Activated naive CD8-positive, alpha-beta T cell treated with anti-CD3 and anti-CD28 coated beads, Interleukin-2, amount 10 ng/mL, durations not matched to agents 7 days and 5 days (primary cell): ENCODE data around the gene FES. TPM values are rescaled to one million over a fixed set of nuclear protein-coding genes. Genes with fewer than 3 reads are reported as not detected.
"Not testable (repeated sequence)": the region's sequence is repeated elsewhere in the genome, so short reads cannot be mapped to it uniquely, and the experiment has no call there.

Experiments used
- ATAC-seq: fragments of 150-1000 bp; cut with Tn5 transposase; one replicate; pipeline ENCODE4 v1.10.0; 2021; ENCODE audit warnings: low read depth, moderate library complexity
- POLR2A ChIA-PET: fragments of 350-600 bp; sonication (Branson Sonifier 250); formaldehyde crosslinking; loops from one replicate; lab custom pipeline; 2021; ENCODE audit warnings: antibody characterized with exemption; lab: Charles Lee
- DNase-seq: peaks from one replicate; pipeline ENCODE4 v3.0.0; 2021
- H3K27ac Mint-ChIP-seq: one replicate; pipeline ENCODE4 v1.8.0; 2022; ENCODE audit warnings: mild to moderate bottlenecking, mixed read lengths
- H3K27me3 Mint-ChIP-seq: one replicate; pipeline ENCODE4 v1.8.0; 2022; ENCODE audit warnings: mild to moderate bottlenecking, moderate library complexity, mixed read lengths
- H3K36me3 Mint-ChIP-seq: one replicate; pipeline ENCODE4 v1.8.0; 2021; ENCODE audit warnings: mild to moderate bottlenecking, mixed read lengths
- H3K4me1 Mint-ChIP-seq: one replicate; pipeline ENCODE4 v1.8.0; 2021; ENCODE audit warnings: mixed read lengths
- H3K4me3 Mint-ChIP-seq: one replicate; pipeline ENCODE4 v1.8.0; 2022; ENCODE audit warnings: mild to moderate bottlenecking, moderate library complexity, mixed read lengths
- H3K9me3 Mint-ChIP-seq: one replicate; pipeline ENCODE4 v1.8.0; 2021; ENCODE audit warnings: mixed read lengths
- total RNA-seq, 2 experiments: library from RNA; stranded (reverse); gene quantifications; one replicate each; pipeline ENCODE4 v1.2.3, GENCODE V29; 2021

The FES gene
- total RNA-seq, 2 experiments from 2014 or later = 6.2 to 7.5 TPM

- not testable (repeated sequence) for H3K9me3 Mint-ChIP-seq, H3K27ac Mint-ChIP-seq, DNase-seq, ATAC-seq, H3K4me3 Mint-ChIP-seq, H3K27me3 Mint-ChIP-seq
- POLR2A ChIA-PET = interaction anchor here (3.3 to 4.4 kb wide), 2 partner anchors 10 to 19 kb away, joined by 23 to 42 read pairs; no protein-coding TSS in a partner anchor
- Mint-ChIP-seq H3K4me1 (peaks cover 37% of the 10 kb centered on the region), H3K36me3 (peaks cover 12% of the 10 kb centered on the region)
Observed at GRCh38 chr15:90849424-90849823, 34.9 kb upstream of the FES start.

- peaks cover 4% of the 10 kb centered on the region for H3K9me3 Mint-ChIP-seq
- POLR2A ChIA-PET = interaction anchor here (0.7 to 4.4 kb wide), 14 partner anchors 9 to 463 kb away, joined by 3 to 42 read pairs (median 5); partner anchors contain the start of genes BLM, FURIN and IQGAP1
- no peak for DNase-seq
- H3K4me3 Mint-ChIP-seq = peak overlapping the region; percentile 77
- H3K36me3 Mint-ChIP-seq = peaks cover 12% of the 10 kb centered on the region
- peak overlapping the region; percentile 88 for H3K27ac Mint-ChIP-seq
- peaks cover 44% of the 10 kb centered on the region for H3K4me1 Mint-ChIP-seq
- no peaks in the 10 kb centered on the region for H3K27me3 Mint-ChIP-seq
- ATAC-seq = peak; percentile 31
Observed at GRCh38 chr15:90851114-90851513, 33.2 kb upstream of the FES start.

DNA sequence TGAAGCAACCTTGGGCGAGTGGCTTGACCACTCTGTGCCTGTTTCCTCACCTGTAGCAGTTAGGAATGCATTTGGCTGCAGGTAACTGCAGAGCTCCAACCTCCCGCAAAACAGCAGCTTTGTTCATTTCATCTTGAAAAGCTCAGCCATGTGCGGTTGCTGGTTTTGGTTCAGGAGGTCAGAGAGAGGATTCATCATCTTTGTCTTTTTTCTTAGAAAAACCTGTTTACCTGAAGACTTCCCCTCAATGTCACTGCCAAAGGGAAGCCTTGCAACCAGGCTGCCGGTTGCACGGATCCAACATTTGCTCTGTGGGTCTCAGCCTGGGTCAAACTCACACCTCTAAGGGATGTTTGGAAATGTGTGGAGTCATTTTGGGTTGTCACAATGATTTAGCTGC is 32.4 kb upstream of the FES start:
- Mint-ChIP-seq H3K27me3 (no peaks in the 10 kb centered on the region), H3K36me3 (peaks cover 9% of the 10 kb centered on the region), H3K4me1 (peaks cover 52% of the 10 kb centered on the region), H3K27ac (peak overlapping the region; percentile 88), H3K9me3 (peaks cover 4% of the 10 kb centered on the region), H3K4me3 (peak overlapping the region; percentile 77)
- DNase-seq = peak; percentile 58
- peak; percentile 17 for ATAC-seq
- POLR2A ChIA-PET = interaction anchor here (0.6 to 4.4 kb wide), 19 partner anchors 8 to 464 kb away, joined by 3 to 42 read pairs (median 5); partner anchors contain the start of genes BLM and IQGAP1

DNA sequence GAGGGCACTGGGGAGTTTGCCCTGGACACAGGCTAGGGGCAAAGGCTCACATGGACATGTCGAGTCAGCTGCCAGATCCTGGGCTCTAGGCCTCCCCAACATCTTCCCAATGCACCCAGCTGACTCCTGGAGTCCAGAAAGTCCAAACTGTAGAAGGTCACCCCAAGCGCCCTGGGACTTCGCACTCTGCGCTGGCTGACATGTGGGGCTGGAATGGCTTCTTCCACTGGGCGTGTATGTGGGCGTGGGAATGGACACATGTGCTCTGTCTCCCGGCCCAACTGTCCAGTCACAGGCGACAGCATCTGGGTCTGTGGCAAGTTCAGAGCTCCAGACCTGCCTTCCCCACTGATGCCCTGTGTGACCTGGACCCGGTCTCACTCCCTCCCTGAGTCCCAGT is 29.2 kb upstream of the FES start:
- POLR2A ChIA-PET = interaction anchor here (0.6 to 2.0 kb wide), 3 partner anchors 10 to 40 kb away, joined by 3 to 5 read pairs (median 5); no protein-coding TSS in a partner anchor
- ATAC-seq (no peak), DNase-seq (no peak)
- Mint-ChIP-seq H3K27me3 (no peaks in the 10 kb centered on the region), H3K27ac (no peak overlapping the region), H3K9me3 (peaks cover 4% of the 10 kb centered on the region), H3K4me1 (peaks cover 73% of the 10 kb centered on the region), H3K4me3 (no peak overlapping the region), H3K36me3 (peaks cover 9% of the 10 kb centered on the region)

DNA sequence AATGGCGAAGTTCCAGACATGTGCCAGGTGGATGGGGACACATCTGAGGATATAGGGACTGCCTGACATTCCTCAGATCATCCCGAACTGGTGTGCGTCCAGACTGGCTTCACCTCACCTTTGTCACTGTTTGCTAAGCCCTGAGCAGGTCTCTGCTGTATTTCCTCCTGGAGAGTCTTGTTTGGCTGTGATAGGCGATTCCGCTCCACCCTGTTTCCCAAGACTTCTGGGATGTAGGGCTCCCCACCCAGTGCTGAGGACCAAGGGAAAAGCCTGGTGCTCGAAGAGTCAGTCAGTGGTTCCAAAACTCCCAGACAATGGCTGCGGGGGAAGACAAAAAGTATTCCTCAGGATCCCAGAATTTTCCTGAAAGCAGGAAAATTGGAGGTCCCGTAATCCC is 27.0 kb upstream of the FES start:
- Mint-ChIP-seq H3K4me3 (no peak overlapping the region), H3K27me3 (no peaks in the 10 kb centered on the region)
- ATAC-seq = no peak

GRCh38 chr15:90857883-90858443 is 26.3 kb upstream of the FES start:
- DNase-seq = no peak
- H3K27ac Mint-ChIP-seq = no peak overlapping the region
- no peak for ATAC-seq
- peaks cover 1% of the 10 kb centered on the region for H3K36me3 Mint-ChIP-seq
- H3K9me3 Mint-ChIP-seq = no peaks in the 10 kb centered on the region
- no peaks in the 10 kb centered on the region for H3K27me3 Mint-ChIP-seq
- peaks cover 54% of the 10 kb centered on the region for H3K4me1 Mint-ChIP-seq
- no peak overlapping the region for H3K4me3 Mint-ChIP-seq
- POLR2A ChIA-PET = interaction anchor here (0.6 to 1.5 kb wide), 3 partner anchors 12 to 62 kb away, joined by 3 to 4 read pairs (median 4); no protein-coding TSS in a partner anchor

More for the DNA sequence above, 27.0 kb upstream of the FES start:
- Mint-ChIP-seq H3K4me1 (peaks cover 59% of the 10 kb centered on the region), H3K9me3 (no peaks in the 10 kb centered on the region), H3K27ac (no peak overlapping the region), H3K36me3 (peaks cover 3% of the 10 kb centered on the region)
- POLR2A ChIA-PET = no interaction called here
- no peak for DNase-seq

DNA sequence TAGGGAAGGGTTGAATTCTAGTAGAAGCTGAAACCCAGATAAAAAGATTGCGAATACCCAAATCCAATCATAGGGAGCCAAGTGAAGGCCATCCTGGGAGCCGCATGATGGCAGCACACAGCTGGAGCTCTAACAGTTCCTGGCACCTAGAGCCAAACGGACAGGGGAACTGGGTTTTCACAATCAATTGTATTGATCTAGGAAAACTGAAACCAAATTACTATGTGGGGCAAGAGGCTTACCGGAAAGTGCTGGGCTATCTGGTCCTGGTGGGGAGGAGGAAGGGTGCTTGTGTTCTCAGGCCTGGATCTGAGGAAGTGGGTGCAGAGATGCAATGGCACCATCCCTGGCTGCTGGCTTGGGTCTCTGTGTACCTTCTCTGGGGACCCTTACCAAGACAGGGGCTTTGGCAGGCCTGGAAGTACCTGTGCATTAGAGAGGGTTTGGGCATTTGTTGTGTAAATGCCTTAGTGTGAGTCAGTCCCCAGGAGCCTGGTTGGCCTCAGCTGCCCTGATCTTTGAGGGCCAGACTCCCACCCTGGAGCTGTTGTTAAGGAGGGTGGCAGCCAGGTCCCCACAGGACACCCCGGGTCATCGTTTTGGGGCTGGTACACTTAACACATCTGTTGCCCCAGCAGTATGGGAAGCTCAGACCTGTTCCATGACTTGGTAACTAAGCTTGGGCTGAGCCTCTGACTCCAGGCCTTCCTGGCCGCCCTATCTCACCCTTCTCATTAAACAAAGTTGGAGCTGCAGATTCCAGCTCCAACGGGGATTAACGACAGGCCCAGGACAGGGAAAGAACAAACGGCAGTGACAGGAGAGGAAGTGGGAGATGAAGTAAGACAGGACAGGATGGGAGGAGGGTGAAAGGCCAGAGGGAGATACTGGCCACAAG is 24.8 kb upstream of the FES start:
- no peak for DNase-seq
- POLR2A ChIA-PET = interaction anchor here (0.5 to 1.5 kb wide), 7 partner anchors 8 to 195 kb away, joined by 3 to 6 read pairs (median 4); no protein-coding TSS in a partner anchor
- Mint-ChIP-seq H3K27ac (peak overlapping the region; percentile 47), H3K4me3 (no peak overlapping the region), H3K27me3 (no peaks in the 10 kb centered on the region), H3K9me3 (no peaks in the 10 kb centered on the region), H3K36me3 (no peaks in the 10 kb centered on the region), H3K4me1 (peaks cover 52% of the 10 kb centered on the region)
- ATAC-seq = no peak

DNA sequence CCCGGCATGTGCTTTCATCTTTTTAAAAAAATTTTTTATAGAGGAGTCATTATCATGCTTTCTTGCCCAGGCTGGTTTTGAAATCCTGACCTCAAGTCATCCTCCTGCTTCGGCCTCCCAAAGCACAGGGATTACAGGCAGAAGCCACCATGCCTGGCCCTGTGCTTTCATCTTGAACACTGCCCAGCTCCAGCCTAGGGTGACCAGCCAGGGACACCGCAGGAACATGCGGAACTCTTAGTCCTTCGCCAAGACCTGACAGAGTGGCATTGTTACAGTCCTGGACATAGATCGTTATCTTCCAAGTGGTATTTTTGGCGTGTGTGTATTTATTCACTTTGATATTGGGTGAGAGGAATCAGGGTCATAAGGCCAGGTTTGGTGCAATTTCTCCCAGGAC is 23.9 kb upstream of the FES start:
- Mint-ChIP-seq H3K36me3 (no peaks in the 10 kb centered on the region), H3K9me3 (no peaks in the 10 kb centered on the region), H3K27me3 (no peaks in the 10 kb centered on the region), H3K4me1 (peaks cover 45% of the 10 kb centered on the region), H3K27ac (no peak overlapping the region), H3K4me3 (no peak overlapping the region)
- POLR2A ChIA-PET = interaction anchor here (0.5 kb wide), 1 partner anchor 133 kb away, joined by 5 read pairs; no protein-coding TSS in a partner anchor
- no peak for ATAC-seq
- no peak for DNase-seq

- DNase-seq (no peak), ATAC-seq (no peak)
- POLR2A ChIA-PET = interaction anchor here (0.7 to 1.1 kb wide), 2 partner anchors 11 to 43 kb away, joined by 3 to 4 read pairs; no protein-coding TSS in a partner anchor
- no peaks in the 10 kb centered on the region for H3K36me3 Mint-ChIP-seq
- H3K4me3 Mint-ChIP-seq = no peak overlapping the region
- no peak overlapping the region for H3K27ac Mint-ChIP-seq
- H3K9me3 Mint-ChIP-seq = no peaks in the 10 kb centered on the region
- peaks cover 38% of the 10 kb centered on the region for H3K4me1 Mint-ChIP-seq
- no peaks in the 10 kb centered on the region for H3K27me3 Mint-ChIP-seq
Observed at GRCh38 chr15:90860942-90861675, 23.2 kb upstream of the FES start.

DNA sequence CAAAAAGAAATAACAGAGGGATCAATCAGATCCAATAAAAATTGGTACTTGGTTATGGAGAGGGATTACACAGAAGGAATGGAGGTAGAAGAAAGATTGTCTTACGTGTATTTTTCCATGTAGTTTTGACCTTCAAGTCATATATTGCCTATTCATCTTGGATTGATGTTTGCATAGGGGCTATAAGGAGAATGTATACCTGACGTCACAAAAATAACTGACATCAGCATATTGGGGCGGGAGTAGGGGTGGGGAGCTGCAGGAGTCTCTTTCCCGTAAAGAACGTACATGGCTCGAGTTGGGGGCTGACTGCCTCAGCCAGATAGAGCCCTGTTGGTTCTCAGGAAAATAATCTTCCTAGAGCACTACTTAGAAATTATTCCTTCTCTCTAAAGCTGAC is 21.8 kb upstream of the FES start:
- no peak for DNase-seq
- POLR2A ChIA-PET = no interaction called here
- H3K36me3 Mint-ChIP-seq = no peaks in the 10 kb centered on the region
- ATAC-seq = no peak
- H3K9me3 Mint-ChIP-seq = no peaks in the 10 kb centered on the region
- peaks cover 29% of the 10 kb centered on the region for H3K4me1 Mint-ChIP-seq
- no peak overlapping the region for H3K27ac Mint-ChIP-seq
- H3K4me3 Mint-ChIP-seq = no peak overlapping the region
- H3K27me3 Mint-ChIP-seq = no peaks in the 10 kb centered on the region

DNA sequence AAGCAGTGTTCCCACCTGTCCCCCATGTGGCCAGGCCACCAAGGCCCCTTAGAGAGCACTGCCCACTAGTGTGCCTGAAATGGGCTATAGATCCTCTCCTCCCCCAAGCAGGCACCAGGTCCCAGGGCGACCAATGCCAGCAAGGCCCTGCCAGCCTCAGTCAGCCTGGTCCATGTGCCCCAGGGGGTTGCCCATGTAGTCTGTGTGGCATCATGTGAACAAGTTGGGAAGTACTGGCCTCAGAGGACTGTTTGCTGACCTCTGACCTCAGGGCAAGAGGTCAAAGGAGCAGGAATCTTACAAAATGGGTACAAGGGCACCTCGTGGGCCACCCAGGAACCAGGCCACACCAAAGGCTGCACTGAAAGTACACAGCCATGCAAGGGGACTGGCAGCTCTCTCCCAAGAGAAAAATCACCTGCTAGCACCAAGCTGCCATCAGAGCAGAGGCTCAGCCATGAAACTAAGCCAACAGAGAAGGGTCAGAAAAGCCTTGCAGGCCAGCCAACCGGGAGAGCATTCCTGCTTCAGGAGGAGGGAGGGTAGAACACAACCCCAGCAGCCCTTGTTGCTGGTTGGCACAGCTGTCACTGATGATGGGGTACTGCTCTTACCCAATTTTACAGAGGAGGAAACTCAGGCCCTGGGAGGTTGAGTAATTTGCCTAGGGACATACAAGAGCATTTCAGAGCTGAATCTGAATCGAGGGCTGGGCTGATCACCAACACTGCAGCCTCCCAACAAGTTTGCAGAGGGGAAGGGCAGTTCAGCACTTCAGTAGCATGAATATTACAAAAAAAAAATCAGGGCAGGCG is 21.1 kb upstream of the FES start:
- H3K4me3 Mint-ChIP-seq = no peak overlapping the region
- POLR2A ChIA-PET = interaction anchor here (0.5 to 1.9 kb wide), 2 partner anchors 11 to 20 kb away, joined by 3 to 5 read pairs; no protein-coding TSS in a partner anchor

DNA sequence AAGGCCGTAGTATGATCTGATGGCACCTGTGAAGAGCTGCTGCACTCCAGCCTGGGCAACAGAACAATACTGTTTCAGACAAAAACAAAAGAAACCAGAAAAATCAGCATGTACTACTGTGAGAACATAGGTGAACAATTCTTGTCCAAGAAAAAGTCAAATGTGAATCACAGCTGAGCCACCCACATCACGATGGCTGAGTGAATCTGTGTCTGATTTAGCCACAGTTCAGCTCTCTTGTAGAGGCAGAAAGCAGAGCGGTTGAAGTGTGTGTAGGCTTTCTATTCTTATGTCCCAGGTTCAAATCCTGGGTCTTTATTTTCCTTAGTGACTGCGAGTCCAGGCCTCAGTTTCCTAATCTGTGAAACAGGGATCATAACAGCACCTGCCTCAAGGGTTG is 20.3 kb upstream of the FES start:
- H3K9me3 Mint-ChIP-seq = no peaks in the 10 kb centered on the region
- H3K4me1 Mint-ChIP-seq = peaks cover 30% of the 10 kb centered on the region
- no peaks in the 10 kb centered on the region for H3K27me3 Mint-ChIP-seq
- POLR2A ChIA-PET = interaction anchor here (1.9 kb wide), 1 partner anchor 12 kb away, joined by 5 read pairs; no protein-coding TSS in a partner anchor
- DNase-seq (no peak), ATAC-seq (no peak)
- peaks cover 2% of the 10 kb centered on the region for H3K36me3 Mint-ChIP-seq
- H3K4me3 Mint-ChIP-seq = no peak overlapping the region
- no peak overlapping the region for H3K27ac Mint-ChIP-seq

More for the DNA sequence above, 21.1 kb upstream of the FES start:
- Mint-ChIP-seq H3K27ac (no peak overlapping the region), H3K27me3 (no peaks in the 10 kb centered on the region), H3K36me3 (no peaks in the 10 kb centered on the region), H3K4me1 (peaks cover 25% of the 10 kb centered on the region), H3K9me3 (no peaks in the 10 kb centered on the region)
- ATAC-seq (no peak), DNase-seq (no peak)
